Loucy (cell line): ENCODE results near the gene ZNF587.
"Not testable (repeated sequence)": the region's sequence is repeated elsewhere in the genome, so short reads cannot be mapped to it uniquely, and the experiment has no call there.

Experiments
- H2AFZ ChIP-seq: fragments of 200-600 bp; sonication (generic); 2 replicates; pipeline ENCODE4 v1.6.0; 2016; ENCODE audit warnings: antibody characterized with exemption, mild to moderate bottlenecking, low read length, moderate library complexity
- H3F3A ChIP-seq: fragments of 200-600 bp; 2 replicates; pipeline ENCODE4 v1.6.0; 2016; ENCODE audit warnings: antibody characterized with exemption, low read depth, mild to moderate bottlenecking
- H3K27me3 ChIP-seq: fragments of 200-600 bp; sonication (generic); 2 replicates; pipeline ENCODE4 v1.6.1; 2014; ENCODE audit warnings: low read length, mild to moderate bottlenecking; ENCODE audit not compliant: insufficient read depth, poor library complexity, severe bottlenecking
- H3K36me3 ChIP-seq: fragments of 200-600 bp; sonication (generic); 2 replicates; pipeline ENCODE4 v1.6.1; 2016; ENCODE audit warnings: low read length; ENCODE audit not compliant: insufficient read depth
- H3K4me1 ChIP-seq: fragments of 200-600 bp; sonication (generic); 2 replicates; pipeline ENCODE4 v1.5.1; 2014; ENCODE audit warnings: low read length, mild to moderate bottlenecking; ENCODE audit not compliant: insufficient read depth, poor library complexity, severe bottlenecking
- H3K4me2 ChIP-seq: fragments of 200-600 bp; sonication (generic); 2 replicates; pipeline ENCODE4 v1.6.0; 2014; ENCODE audit warnings: antibody characterized with exemption, low read length, low read depth, mild to moderate bottlenecking; ENCODE audit not compliant: poor library complexity, severe bottlenecking
- H3K4me3 ChIP-seq: fragments of 200-600 bp; sonication (generic); 2 replicates; pipeline ENCODE4 v1.5.1; 2014; ENCODE audit warnings: low read length, mild to moderate bottlenecking, mixed read lengths; ENCODE audit not compliant: poor library complexity, severe bottlenecking
- H3K79me2 ChIP-seq: fragments of 200-600 bp; sonication (generic); 2 replicates; pipeline ENCODE4 v1.6.1; 2014; ENCODE audit warnings: low read length; ENCODE audit not compliant: insufficient read depth
- H3K9ac ChIP-seq: fragments of 200-600 bp; sonication (generic); 2 replicates; pipeline ENCODE4 v1.6.0; 2014; ENCODE audit warnings: mild to moderate bottlenecking, low read depth, low read length, moderate library complexity; ENCODE audit not compliant: poor library complexity, severe bottlenecking
- H3K9me2 ChIP-seq: fragments of 200-600 bp; sonication (generic); replicated peaks from 2 replicates; pipeline ENCODE4 v1.6.1; 2016; ENCODE audit warnings: low read depth, low read length, mixed read lengths
- H3K9me3 ChIP-seq: fragments of 200-600 bp; sonication (generic); 2 replicates; pipeline ENCODE4 v1.6.1; 2014; ENCODE audit warnings: mild to moderate bottlenecking, antibody characterized with exemption, low read length, low read depth; ENCODE audit not compliant: insufficient read depth
- H4K20me1 ChIP-seq: fragments of 200-600 bp; sonication (generic); 2 replicates; pipeline ENCODE4 v1.6.0; 2014; ENCODE audit warnings: antibody characterized with exemption, low read length, mild to moderate bottlenecking; ENCODE audit not compliant: insufficient read depth, poor library complexity, severe bottlenecking
- CTCF ChIP-seq: fragments of 200-600 bp; sonication (generic); conservative IDR thresholded peaks from 2 replicates; pipeline ENCODE4 v1.5.1; 2014; ENCODE audit warnings: mild to moderate bottlenecking, antibody characterized with exemption, low read length
- EZH2phosphoT487 ChIP-seq: fragments of 200-600 bp; IDR thresholded peaks from 2 replicates; pipeline ENCODE4 v1.6.1; 2018; ENCODE audit warnings: antibody characterized with exemption, mild to moderate bottlenecking, moderate library complexity, borderline replicate concordance

The ZNF587 gene

GRCh38 chr19:57862351-57862750 lies 12.7 kb downstream of the ZNF587 start:
- H3K9me3 ChIP-seq, H4K20me1 ChIP-seq, H3K4me2 ChIP-seq, H3K9ac ChIP-seq, H3K4me1 ChIP-seq, H3K27me3 ChIP-seq, H3K79me2 ChIP-seq, H2AFZ ChIP-seq, H3F3A ChIP-seq, H3K9me2 ChIP-seq, H3K4me3 ChIP-seq: not testable (repeated sequence)
- peaks cover 67% of the 10 kb centered on the region; the same call in 1 of the 2 replicates for H3K36me3 ChIP-seq

DNA sequence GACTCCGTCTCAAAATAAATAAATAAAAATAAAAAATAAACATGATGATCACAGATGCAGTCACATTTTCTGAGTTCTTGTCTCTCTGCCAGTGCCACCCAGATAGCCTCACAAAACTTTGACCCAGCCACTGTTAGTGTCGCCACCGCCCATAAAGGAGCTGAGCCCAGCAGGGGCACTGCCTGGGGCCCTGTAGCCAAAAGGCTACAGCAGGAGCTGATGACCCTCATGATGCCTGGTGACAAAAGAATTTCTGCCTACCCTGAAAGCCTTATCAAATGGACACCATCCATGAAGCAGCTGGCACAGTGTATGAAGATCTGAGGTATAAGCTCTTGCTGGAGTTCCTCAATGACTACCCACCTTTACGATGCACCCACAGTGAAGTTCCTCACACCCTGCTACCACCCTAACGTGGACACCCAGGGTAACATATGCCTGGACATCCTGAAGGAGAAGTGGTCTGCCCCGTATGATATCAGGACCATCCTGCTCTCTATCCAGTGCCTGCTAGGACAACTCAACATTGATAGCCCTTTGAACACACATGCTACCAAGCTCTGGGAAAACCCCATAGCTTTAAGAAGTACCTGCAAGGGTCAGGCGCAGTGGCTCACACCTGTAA lies 18.3 kb downstream of the ZNF587 start:
- no peak overlapping the region for H3K9ac ChIP-seq
- no peaks in the 10 kb centered on the region for H3K9me2 ChIP-seq
- peaks cover 8% of the 10 kb centered on the region; the same call in 1 of the 2 replicates for H3K9me3 ChIP-seq
- H3F3A ChIP-seq: no peaks in the 10 kb centered on the region
- H3K27me3 ChIP-seq: no peaks in the 10 kb centered on the region
- no peaks in the 10 kb centered on the region; the same call in 1 of the 2 replicates for H3K79me2 ChIP-seq
- H3K4me2 ChIP-seq: no peak overlapping the region
- H4K20me1 ChIP-seq: no peaks in the 10 kb centered on the region
- H3K4me3 ChIP-seq: no peak overlapping the region
- H2AFZ ChIP-seq: no peak overlapping the region
- H3K36me3 ChIP-seq: peaks cover 41% of the 10 kb centered on the region; the same call in 1 of the 2 replicates
- no peak for TF ChIP-seq CTCF
- no peak for TF ChIP-seq EZH2phosphoT487
- no peaks in the 10 kb centered on the region for H3K4me1 ChIP-seq

- H3F3A ChIP-seq, H3K4me2 ChIP-seq, H2AFZ ChIP-seq, H3K27me3 ChIP-seq, H3K9ac ChIP-seq, H3K4me3 ChIP-seq, H4K20me1 ChIP-seq, H3K4me1 ChIP-seq, H3K79me2 ChIP-seq, H3K9me2 ChIP-seq: not testable (repeated sequence)
- Histone ChIP-seq H3K36me3 (peaks cover 50% of the 10 kb centered on the region; the same call in 1 of the 2 replicates), H3K9me3 (peaks cover 18% of the 10 kb centered on the region; the same call in 1 of the 2 replicates)
Observed at GRCh38 chr19:57869655-57870054, 20.0 kb downstream of the ZNF587 start.

GRCh38 chr19:57870225-57870624 lies 20.6 kb downstream of the ZNF587 start:
- TF ChIP-seq EZH2phosphoT487 (no peak), CTCF (no peak)
- Histone ChIP-seq H2AFZ (no peak overlapping the region), H4K20me1 (no peaks in the 10 kb centered on the region), H3K4me1 (no peaks in the 10 kb centered on the region), H3F3A (no peaks in the 10 kb centered on the region), H3K9me3 (peaks cover 18% of the 10 kb centered on the region; the same call in 1 of the 2 replicates), H3K4me3 (no peak overlapping the region), H3K27me3 (no peaks in the 10 kb centered on the region), H3K36me3 (peaks cover 46% of the 10 kb centered on the region; the same call in 1 of the 2 replicates), H3K79me2 (no peaks in the 10 kb centered on the region; the same call in 1 of the 2 replicates), H3K9ac (no peak overlapping the region), H3K4me2 (no peak overlapping the region), H3K9me2 (no peaks in the 10 kb centered on the region)
